Breast epithelium (tissue), 3 donors: ENCODE measurements around the gene SLC35F1.

Experiments used
- CTCF ChIP-seq, 3 donors: fragments of 450-650 bp; IDR thresholded peaks; one replicate each; pipeline ENCODE4 v1.5.1; 2016 to 2017; ENCODE audit warnings: antibody characterized with exemption in 3 of 3, mild to moderate bottlenecking in 3 of 3, moderate library complexity in 3 of 3
- POLR2A ChIP-seq: fragments of 450-650 bp; IDR thresholded peaks from one replicate; pipeline ENCODE4 v1.6.1; 2016; ENCODE audit warnings: antibody characterized with exemption, mild to moderate bottlenecking, moderate library complexity
- POLR2AphosphoS5 ChIP-seq, 3 donors: sonication (generic); formaldehyde crosslinking; IDR thresholded peaks; one replicate each; pipeline ENCODE4 v1.6.1; 2017; ENCODE audit warnings: antibody characterized with exemption in 3 of 3

DNA sequence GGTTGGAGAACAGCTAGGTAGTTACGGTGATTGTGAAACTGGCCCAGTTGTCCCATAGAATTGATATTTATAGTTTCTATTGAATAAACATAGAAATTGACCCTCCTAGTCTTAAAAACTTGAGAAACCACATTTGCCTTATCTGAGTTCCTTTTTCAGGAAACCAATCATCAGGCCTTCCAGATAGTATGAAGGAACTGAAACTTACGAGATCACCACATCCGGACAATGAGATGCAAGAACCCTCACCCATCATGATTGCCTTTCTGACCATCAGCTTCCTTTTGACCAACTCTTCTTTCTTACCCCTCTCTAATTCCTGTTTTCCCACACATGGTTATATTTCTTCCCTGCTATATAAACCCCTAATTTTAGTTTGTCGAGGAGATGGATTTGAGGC, 21.8 kb downstream of the SLC35F1 start:
- TF ChIP-seq POLR2A (no peak), CTCF (IDR thresholded peaks at IDR 0.05) (no peak), POLR2AphosphoS5 (IDR thresholded peaks at IDR 0.05) (no peak)
